Mononuclear cell (primary cell): ENCODE data around the gene ADGRD1. TPM values are rescaled to one million over a fixed set of nuclear protein-coding genes. Genes with fewer than 3 reads are reported as not detected.

Experiments used
- H3K27me3 ChIP-seq: 2 replicates; pipeline ENCODE4 v1.6.0; 2011; ENCODE audit warnings: low read length, control low read depth; ENCODE audit not compliant: insufficient read depth
- H3K4me1 ChIP-seq: 2 replicates; pipeline ENCODE4 v1.5.1; 2011; ENCODE audit warnings: mild to moderate bottlenecking, low read length, control low read depth; ENCODE audit not compliant: insufficient read depth
- H3K4me3 ChIP-seq: 2 replicates; pipeline ENCODE4 v1.5.1; 2011; ENCODE audit warnings: mild to moderate bottlenecking, low read length, moderate library complexity
- H3K9me3 ChIP-seq: 2 replicates; pipeline ENCODE4 v1.5.1; 2011; ENCODE audit warnings: low read depth, mild to moderate bottlenecking, control low read depth, low read length
- total RNA-seq: library from RNA; depleted of rRNA; stranded (reverse); fragments of >200 nt; gene quantifications from one replicate; pipeline ENCODE4 v1.2.3, GENCODE V29; 2012

Gene ADGRD1
- total RNA-seq, 1 donor = 2.3 TPM

DNA sequence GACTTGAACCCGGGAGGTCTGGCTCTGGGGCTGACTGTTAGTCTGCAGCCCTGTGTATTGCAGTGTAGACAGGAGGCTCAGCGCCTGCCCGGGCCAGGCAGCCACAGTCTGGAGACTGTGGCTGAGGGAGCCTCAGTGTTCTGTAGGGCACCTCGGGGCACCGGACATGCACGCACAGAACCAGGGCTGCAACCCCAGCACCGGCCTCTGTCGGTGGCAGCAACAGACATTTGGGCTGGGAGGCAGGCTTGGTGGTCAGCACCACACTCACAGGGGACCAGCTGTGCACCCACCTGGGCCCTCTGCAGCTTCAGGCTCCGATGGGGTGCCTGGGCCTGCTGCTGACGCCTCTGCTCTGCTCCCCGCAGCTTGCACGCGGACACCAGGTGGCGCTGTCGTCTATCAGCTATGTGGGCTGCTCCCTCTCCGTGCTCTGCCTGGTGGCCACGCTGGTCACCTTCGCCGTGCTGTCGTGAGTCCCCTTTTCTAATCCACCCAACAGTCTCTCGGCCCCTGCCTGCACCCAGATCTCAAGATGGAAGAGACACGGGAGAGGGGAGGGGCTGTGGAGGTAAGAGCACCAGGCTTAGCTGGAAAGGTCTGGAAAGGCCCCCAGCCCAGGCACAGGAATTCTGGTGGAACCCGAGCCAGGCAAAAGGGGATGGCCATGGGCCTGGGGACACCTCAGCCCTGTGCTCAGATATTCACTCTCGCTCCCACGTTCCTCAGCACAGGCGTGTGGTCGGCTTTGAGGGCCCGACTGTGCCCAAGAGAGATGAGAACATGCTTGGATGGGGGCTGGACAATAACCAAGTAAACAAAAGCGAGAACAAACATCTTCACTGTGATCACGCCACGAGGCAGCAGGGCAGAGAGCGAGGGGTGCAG is 151.0 kb downstream of the ADGRD1 start:
- Histone ChIP-seq H3K4me1 (peaks cover 38% of the 10 kb centered on the region), H3K9me3 (no peaks in the 10 kb centered on the region), H3K27me3 (no peaks in the 10 kb centered on the region), H3K4me3 (no peak overlapping the region)

GRCh38 chr12:131105351-131105735 is 151.6 kb downstream of the ADGRD1 start:
- Histone ChIP-seq H3K4me1 (peaks cover 38% of the 10 kb centered on the region), H3K4me3 (no peak overlapping the region), H3K27me3 (no peaks in the 10 kb centered on the region), H3K9me3 (no peaks in the 10 kb centered on the region)

DNA sequence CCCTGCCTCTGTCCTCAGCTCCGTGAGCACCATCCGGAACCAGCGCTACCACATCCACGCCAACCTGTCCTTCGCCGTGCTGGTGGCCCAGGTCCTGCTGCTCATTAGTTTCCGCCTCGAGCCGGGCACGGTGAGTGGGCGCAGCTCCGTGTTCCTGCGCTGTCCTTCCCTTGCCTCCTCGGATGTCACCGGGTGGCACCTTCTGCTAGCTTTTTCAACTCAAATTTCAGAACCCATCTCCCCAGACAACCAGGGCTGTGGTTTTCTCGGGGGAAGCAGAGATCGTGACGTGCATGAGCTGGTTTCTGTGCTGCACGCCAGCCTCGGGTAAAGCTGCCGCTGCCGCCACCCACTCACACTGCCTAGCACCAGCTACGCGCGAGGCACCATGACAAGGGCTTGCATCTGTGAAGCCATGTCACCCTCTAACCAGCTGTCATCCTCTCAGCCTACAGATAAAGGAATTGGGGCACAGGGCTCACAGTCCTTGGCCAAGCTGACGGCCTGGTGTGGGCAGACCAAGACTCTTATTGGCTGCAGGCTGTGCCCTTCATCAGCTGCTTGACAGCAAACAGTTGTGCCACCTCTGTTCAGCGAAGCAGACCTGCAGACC is 152.1 kb downstream of the ADGRD1 start:
- Histone ChIP-seq H3K9me3 (no peaks in the 10 kb centered on the region), H3K27me3 (no peaks in the 10 kb centered on the region), H3K4me3 (no peak overlapping the region), H3K4me1 (peaks cover 38% of the 10 kb centered on the region)

DNA sequence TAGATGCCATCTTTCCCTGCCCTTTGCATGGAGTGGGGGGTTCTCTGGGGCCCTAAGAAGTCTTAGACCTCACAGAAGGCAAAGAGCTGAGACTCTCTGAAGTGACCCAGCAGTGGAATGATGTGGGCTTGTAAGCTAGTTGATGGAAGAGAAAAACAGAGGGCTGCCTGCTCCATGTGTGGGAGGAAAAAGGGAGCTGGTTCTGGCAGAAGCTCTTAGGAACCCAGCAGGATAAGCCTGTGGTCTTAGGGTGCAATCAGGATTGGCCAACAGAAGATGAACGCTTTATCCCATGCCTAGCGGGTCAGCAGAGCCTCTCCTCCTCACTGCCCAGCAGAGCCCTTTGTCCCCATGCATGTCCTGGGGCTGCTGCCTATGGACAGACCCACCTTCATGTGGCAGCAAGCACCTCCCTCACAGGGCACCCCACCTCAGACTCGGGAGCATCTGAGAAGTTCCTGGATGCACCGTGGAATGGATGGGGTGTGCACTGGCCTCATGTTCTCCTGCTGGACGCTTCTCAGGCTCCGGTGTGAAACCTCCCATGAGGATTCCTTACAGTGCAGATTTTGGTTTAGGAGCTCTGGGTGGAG is 152.7 kb downstream of the ADGRD1 start:
- no peaks in the 10 kb centered on the region for H3K9me3 ChIP-seq
- peaks cover 35% of the 10 kb centered on the region for H3K4me1 ChIP-seq
- no peak overlapping the region for H3K4me3 ChIP-seq
- no peaks in the 10 kb centered on the region for H3K27me3 ChIP-seq

DNA sequence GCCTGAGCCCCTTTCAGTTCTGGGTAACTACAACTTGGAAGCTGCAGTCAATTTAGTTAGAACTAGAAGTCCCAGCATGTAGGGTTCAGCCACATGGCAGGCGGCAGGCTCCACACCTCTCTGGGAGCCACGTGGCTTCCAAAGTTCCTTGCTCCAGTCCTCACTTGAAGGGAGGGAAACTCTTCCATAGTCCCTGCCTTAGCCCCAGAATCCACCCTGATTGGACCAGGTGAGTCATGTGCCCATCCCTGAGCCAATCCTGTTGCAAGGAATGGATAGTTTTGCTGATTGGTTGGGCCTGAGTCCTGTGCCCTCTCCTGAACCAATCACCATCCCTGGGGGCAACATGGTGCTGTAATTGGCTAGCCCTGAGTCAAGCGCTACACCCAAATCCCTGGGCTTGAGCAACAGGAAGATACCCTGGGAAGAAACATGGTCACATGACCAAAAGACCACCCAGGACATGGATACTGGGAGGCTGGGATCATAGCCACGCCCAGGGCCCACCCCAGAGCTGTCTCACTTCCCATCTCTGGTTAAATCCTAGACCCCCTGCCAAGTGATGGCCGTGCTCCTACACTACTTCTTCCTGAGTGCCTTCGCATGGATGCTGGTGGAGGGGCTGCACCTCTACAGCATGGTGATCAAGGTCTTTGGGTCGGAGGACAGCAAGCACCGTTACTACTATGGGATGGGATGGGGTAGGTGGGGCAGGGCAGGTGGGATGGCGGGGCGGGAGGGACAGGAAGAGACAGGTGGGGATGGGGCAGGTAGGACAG is 154.7 kb downstream of the ADGRD1 start:
- H3K9me3 ChIP-seq = no peaks in the 10 kb centered on the region
- no peak overlapping the region for H3K4me3 ChIP-seq
- no peaks in the 10 kb centered on the region for H3K27me3 ChIP-seq
- H3K4me1 ChIP-seq = peaks cover 16% of the 10 kb centered on the region

- no peaks in the 10 kb centered on the region for H3K4me1 ChIP-seq
- H3K9me3 ChIP-seq = no peaks in the 10 kb centered on the region
- no peak overlapping the region for H3K4me3 ChIP-seq
- H3K27me3 ChIP-seq = no peaks in the 10 kb centered on the region
Measured at GRCh38 chr12:131111446-131111845, 157.7 kb downstream of the ADGRD1 start.

GRCh38 chr12:131112021-131112420 is 158.3 kb downstream of the ADGRD1 start:
- H3K9me3 ChIP-seq = no peaks in the 10 kb centered on the region
- no peaks in the 10 kb centered on the region for H3K27me3 ChIP-seq

GRCh38 chr12:131112700-131113290 is 159.1 kb downstream of the ADGRD1 start:
- Histone ChIP-seq H3K4me3 (no peak overlapping the region), H3K9me3 (no peaks in the 10 kb centered on the region), H3K27me3 (no peaks in the 10 kb centered on the region), H3K4me1 (no peaks in the 10 kb centered on the region)

More at GRCh38 chr12:131112021-131112420, 158.3 kb downstream of the ADGRD1 start:
- Histone ChIP-seq H3K4me1 (no peaks in the 10 kb centered on the region), H3K4me3 (no peak overlapping the region)

DNA sequence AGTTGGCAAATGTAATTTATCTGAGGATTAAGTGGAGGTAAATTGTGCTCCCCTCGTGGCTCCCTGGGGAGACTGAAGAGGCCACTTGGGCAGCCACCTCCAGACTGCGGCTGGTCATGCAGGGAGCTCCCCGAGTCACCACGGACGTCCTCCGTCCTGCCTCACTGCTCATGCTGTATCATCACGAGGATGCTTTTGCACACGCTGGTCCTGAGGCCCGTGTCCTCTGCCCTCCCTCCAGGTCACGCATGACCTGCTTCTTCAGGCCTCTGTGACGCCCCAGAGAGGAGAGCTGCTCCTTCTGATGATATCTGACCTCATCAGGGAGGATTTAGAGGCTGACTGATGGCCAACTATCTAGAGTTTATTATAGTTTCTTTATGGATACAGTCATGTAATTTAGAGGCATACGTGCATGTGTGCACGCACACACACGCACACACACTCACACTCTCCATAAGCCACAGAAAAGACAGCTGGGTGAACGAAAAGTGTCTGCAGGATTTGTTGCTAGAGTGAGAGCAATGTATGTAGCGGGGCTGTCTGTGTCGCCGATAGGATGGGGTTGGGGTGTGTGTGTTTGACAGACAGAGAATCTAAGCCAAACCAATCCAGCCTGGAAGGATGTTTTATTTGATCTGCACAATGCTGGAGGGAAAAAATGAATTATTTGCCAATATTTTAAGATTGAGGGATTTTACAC is 160.0 kb downstream of the ADGRD1 start:
- no peak overlapping the region for H3K4me3 ChIP-seq
- no peaks in the 10 kb centered on the region for H3K4me1 ChIP-seq
- no peaks in the 10 kb centered on the region for H3K27me3 ChIP-seq
- H3K9me3 ChIP-seq = no peaks in the 10 kb centered on the region

GRCh38 chr12:131114271-131114670 is 160.6 kb downstream of the ADGRD1 start:
- Histone ChIP-seq H3K4me1 (no peaks in the 10 kb centered on the region), H3K4me3 (no peak overlapping the region), H3K27me3 (no peaks in the 10 kb centered on the region), H3K9me3 (no peaks in the 10 kb centered on the region)

DNA sequence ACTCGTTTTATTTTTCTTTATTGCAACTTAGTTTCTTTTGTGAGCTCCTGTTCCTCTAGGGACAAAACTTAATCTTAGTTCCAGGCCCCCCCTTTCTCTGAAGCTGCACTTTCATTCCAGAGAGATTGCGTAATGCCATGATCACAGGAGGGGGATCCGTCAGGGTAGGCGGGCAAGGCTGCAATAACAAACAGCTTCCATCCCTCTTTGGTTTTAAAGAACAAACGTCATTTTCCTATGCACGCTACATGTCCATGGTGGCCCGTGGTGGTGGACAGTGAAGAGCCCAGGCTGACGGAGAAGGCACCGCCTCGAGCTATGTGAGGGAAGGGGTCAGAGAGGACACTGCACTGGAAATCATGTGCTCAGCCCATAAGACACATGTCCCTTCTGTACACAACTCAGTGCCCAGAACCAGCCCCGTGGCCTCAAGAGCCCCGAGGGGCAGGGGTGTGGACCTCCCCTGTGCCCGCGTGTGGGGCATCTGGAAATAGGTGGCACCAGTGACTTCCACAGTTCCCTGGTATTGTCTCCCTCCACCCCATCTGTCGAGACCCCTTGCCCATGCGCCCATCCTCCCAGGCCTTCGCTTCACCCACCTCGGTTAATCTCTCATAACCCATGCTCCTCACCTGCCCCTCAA is 161.4 kb downstream of the ADGRD1 start:
- H3K4me1 ChIP-seq = no peaks in the 10 kb centered on the region
- no peak overlapping the region for H3K4me3 ChIP-seq
- H3K9me3 ChIP-seq = no peaks in the 10 kb centered on the region
- H3K27me3 ChIP-seq = no peaks in the 10 kb centered on the region

DNA sequence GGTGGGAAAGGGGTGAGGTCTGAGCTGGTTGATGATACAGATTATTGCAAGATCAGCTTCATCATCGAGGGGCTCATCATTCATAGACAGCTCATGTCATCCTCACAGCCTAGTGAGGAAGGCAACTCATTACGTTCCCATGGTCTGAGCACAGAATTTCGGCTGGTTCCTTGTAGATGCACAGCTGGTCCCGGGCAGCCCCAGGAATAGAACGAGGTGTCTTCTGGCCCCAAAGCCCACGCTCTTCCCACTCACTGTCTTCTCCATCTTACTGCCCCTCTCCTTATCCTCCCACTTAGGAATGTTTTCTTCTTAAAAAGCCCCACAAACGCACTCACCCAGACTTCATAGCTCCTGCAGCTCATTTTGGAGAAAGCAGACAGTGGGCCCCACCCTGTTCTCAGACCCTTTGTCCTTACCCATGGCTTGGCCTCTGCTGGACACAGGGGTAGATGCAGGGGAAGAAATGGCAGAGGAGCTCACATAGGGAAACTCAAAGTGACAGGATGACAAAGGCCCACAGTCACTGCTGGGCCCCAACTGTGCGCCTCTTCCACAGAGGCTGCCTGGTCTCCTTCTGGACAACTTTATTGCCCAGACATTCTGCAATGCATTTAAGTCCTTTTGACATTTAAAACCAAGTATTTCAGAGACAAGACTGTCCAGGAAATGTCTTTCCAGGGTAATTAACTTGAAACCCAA is 162.2 kb downstream of the ADGRD1 start:
- Histone ChIP-seq H3K27me3 (no peaks in the 10 kb centered on the region), H3K4me1 (no peaks in the 10 kb centered on the region), H3K4me3 (no peak overlapping the region), H3K9me3 (no peaks in the 10 kb centered on the region)

DNA sequence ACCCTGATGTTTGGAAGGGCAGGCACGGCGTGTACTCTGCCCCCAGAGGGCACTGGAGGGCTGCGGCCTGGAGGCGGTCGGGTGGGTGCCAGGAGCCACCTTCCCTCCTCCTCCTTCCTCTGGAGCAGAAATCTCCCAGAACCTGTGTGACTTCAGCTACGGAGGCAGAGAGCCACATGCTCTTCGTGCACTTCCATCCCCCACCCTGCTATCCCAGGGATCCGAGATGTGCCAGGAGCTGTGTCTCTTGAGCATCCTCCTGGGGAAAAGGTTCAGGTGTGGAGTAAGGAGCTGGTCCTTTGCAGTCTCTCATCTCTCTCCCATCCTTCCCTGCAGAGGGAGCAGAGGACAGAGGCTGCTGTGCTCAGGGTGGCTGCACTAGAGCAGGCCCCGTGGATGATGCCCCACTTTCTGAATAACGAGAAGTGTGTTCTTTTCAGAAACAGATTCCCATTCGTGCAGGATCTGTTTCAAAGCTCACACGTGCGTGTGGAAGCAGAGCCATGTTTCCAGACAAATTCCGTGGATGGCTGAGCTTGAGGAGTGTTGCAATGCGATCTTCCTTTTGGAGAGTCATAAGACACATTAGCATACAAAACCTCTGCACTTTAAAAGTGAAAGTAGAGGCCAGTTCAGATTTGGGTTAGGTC is 162.9 kb downstream of the ADGRD1 start:
- H3K9me3 ChIP-seq = no peaks in the 10 kb centered on the region
- H3K27me3 ChIP-seq = no peaks in the 10 kb centered on the region
- H3K4me3 ChIP-seq = no peak overlapping the region
- no peaks in the 10 kb centered on the region for H3K4me1 ChIP-seq
